Panc1 (cell line): ENCODE results near the gene TCEANC2. TPM values are rescaled to one million over a fixed set of nuclear protein-coding genes. Genes with fewer than 3 reads are reported as not detected.

ENCODE experiments used
- ATAC-seq: fragments of 200-7000 bp; cut with Tn5 transposase; 2 replicates; pipeline ENCODE4 v1.9.1; 2020; ENCODE audit warnings: mild to moderate bottlenecking, moderate library complexity
- BruUV-seq: library from RNA; stranded (reverse); fragments of 400-500 nt; replicated peaks from 2 replicates; lab custom pipeline; 2021; lab: Mats Ljungman, UMichigan
- CTCF ChIA-PET: fragments of 300-600 bp; sonication (Branson Sonifier 250); formaldehyde crosslinking; loops from one replicate; lab custom pipeline; 2022; ENCODE audit warnings: antibody characterized with exemption; lab: Charles Lee
- POLR2A ChIA-PET: fragments of 300-600 bp; sonication (Branson Sonifier 250); formaldehyde crosslinking; loops from one replicate; lab custom pipeline; 2022; ENCODE audit warnings: antibody characterized with exemption; lab: Charles Lee
- DNase-seq: peaks from one replicate; pipeline ENCODE4 v3.0.0-alpha.2; 2010; ENCODE audit warnings: low read depth, low spot score
- H3K27ac ChIP-seq: 2 replicates; pipeline ENCODE4 v1.5.1; 2011; ENCODE audit warnings: mild to moderate bottlenecking, low read length, inconsistent platforms
- H3K27me3 ChIP-seq: fragments of 200-500 bp; sonication (Bioruptor generic); 2 replicates; pipeline ENCODE4 v1.6.0; 2014; ENCODE audit warnings: low read length, inconsistent platforms; ENCODE audit not compliant: control insufficient read depth, insufficient read depth
- H3K36me3 ChIP-seq: fragments of 200-500 bp; sonication (Bioruptor generic); 2 replicates; pipeline ENCODE4 v1.5.1; 2014; ENCODE audit warnings: inconsistent platforms, mild to moderate bottlenecking, low read length, moderate library complexity; ENCODE audit not compliant: control insufficient read depth, insufficient read depth
- H3K4me1 ChIP-seq: 2 replicates; pipeline ENCODE4 v1.5.1; 2011; ENCODE audit warnings: inconsistent platforms, mild to moderate bottlenecking, low read length, moderate library complexity; ENCODE audit not compliant: control insufficient read depth, insufficient read depth
- H3K4me3 ChIP-seq, 2 experiments: 2 replicates each; pipeline ENCODE4 v1.5.1; 2011 to 2012; ENCODE audit warnings: low read depth in 2 of 2, low read length in 2 of 2, mild to moderate bottlenecking in 2 of 2, inconsistent platforms in 1 of 2, moderate library complexity in 1 of 2
- H3K9me3 ChIP-seq: fragments of 200-500 bp; sonication (Bioruptor generic); 2 replicates; pipeline ENCODE4 v1.5.1; 2014; ENCODE audit warnings: low read depth, mild to moderate bottlenecking, inconsistent platforms, low read length, moderate library complexity; ENCODE audit not compliant: control insufficient read depth, insufficient read depth
- CTCF ChIP-seq: fragments of 450-650 bp; IDR thresholded peaks from 2 replicates; pipeline ENCODE4 v1.5.1; 2017; ENCODE audit warnings: mild to moderate bottlenecking
- POLR2AphosphoS5 ChIP-seq: IDR thresholded peaks from 2 replicates; pipeline ENCODE4 v1.6.1; 2012; ENCODE audit warnings: mild to moderate bottlenecking, low read depth, low read length, moderate library complexity
- REST ChIP-seq, 2 experiments: IDR thresholded peaks; 2 replicates each; pipeline ENCODE4 v1.6.1; 2011 to 2012; ENCODE audit warnings: low read depth in 2 of 2, control low read depth in 1 of 2, low read length in 1 of 2, mild to moderate bottlenecking in 1 of 2, moderate library complexity in 1 of 2; ENCODE audit not compliant: insufficient read depth in 1 of 2
- SIN3A ChIP-seq: IDR thresholded peaks from 2 replicates; pipeline ENCODE4 v1.6.1; 2012; ENCODE audit warnings: low read depth, mild to moderate bottlenecking, low read length, moderate library complexity, borderline replicate concordance; ENCODE audit not compliant: insufficient read depth
- TCF7L2 ChIP-seq: IDR thresholded peaks from 2 replicates; pipeline ENCODE4 v1.6.1; 2011; ENCODE audit warnings: mild to moderate bottlenecking, low read depth, low read length, inconsistent platforms
- in situ Hi-C: cut with HindIII; loops from 2 replicates; pipeline ENCODE4 v1.10.0; 2016; ENCODE audit warnings: low sequenced_read_pairs, low pct_unique_long_range_greater_than_20kb
- intact Hi-C: fragments of 100-400 bp; cut with micrococcal nuclease; formaldehyde crosslinking; loops from one replicate; pipeline ENCODE4 v1.10.0; 2022; ENCODE audit not compliant: unreplicated experiment
- total RNA-seq: library from RNA; stranded (reverse); gene quantifications from one replicate; pipeline ENCODE4 v1.2.1, GENCODE V29; 2021; ENCODE audit not compliant: unreplicated experiment

Gene TCEANC2
- total RNA-seq, 1 experiment from 2014 or later, result 5.1 TPM

- intact Hi-C loops (no loop called here), in situ Hi-C loops (no loop called here)
- DNase-seq (no peak), ATAC-seq (peak; percentile 15; the same call in 1 of the 2 replicates)
- Histone ChIP-seq H3K4me1 (peaks cover 5% of the 10 kb centered on the region), H3K27me3 (no peaks in the 10 kb centered on the region), H3K9me3 (no peaks in the 10 kb centered on the region), H3K4me3 (no peak overlapping the region), H3K27ac (no peak overlapping the region), H3K36me3 (no peaks in the 10 kb centered on the region)
- POLR2A ChIA-PET, result no interaction called here
- no peak for TF ChIP-seq CTCF
- TF ChIP-seq TCF7L2, result no peak
- BruUV-seq, result no TSS peak
- CTCF ChIA-PET, result interaction anchor here (0.7 kb wide), 1 partner anchor 71 kb away, joined by 9 read pairs; no protein-coding TSS in a partner anchor
Observed at GRCh38 chr1:54118704-54119103, 65.3 kb downstream of the TCEANC2 start.

GRCh38 chr1:54120018-54120697 lies 66.8 kb downstream of the TCEANC2 start:
- no TSS peak for BruUV-seq
- in situ Hi-C loops (no loop called here), intact Hi-C loops (no loop called here)
- no peak overlapping the region for H3K27ac ChIP-seq
- no peaks in the 10 kb centered on the region for H3K27me3 ChIP-seq
- ChIA-PET POLR2A (no interaction called here), CTCF (interaction anchor here (0.6 kb wide), 1 partner anchor 127 kb away, joined by 3 read pairs; no protein-coding TSS in a partner anchor)
- TF ChIP-seq CTCF (no peak), SIN3A (no peak), TCF7L2 (no peak), POLR2AphosphoS5 (no peak), REST (IDR thresholded peaks at IDR 0.05; ENCODE audit: insufficient read depth in 1 of 2, low read depth in 2 of 2, low read length in 1 of 2) (no peak)
- no peaks in the 10 kb centered on the region for H3K36me3 ChIP-seq
- peaks cover 5% of the 10 kb centered on the region for H3K4me1 ChIP-seq
- DNase-seq, result no peak
- H3K9me3 ChIP-seq, result no peaks in the 10 kb centered on the region
- H3K4me3 ChIP-seq, result no peak overlapping the region
- no peak for ATAC-seq
